CD4-positive, alpha-beta T cell treated with Interleukin-21 for 1 hour (primary cell): ENCODE measurements around the gene SLC38A5.
"Not testable (repeated sequence)": the region's sequence is repeated elsewhere in the genome, so short reads cannot be mapped to it uniquely, and the experiment has no call there.

Experiments used
- DNase-seq: peaks from one replicate; pipeline ENCODE4 v3.0.0-alpha.2; 2020

The SLC38A5 gene

DNA sequence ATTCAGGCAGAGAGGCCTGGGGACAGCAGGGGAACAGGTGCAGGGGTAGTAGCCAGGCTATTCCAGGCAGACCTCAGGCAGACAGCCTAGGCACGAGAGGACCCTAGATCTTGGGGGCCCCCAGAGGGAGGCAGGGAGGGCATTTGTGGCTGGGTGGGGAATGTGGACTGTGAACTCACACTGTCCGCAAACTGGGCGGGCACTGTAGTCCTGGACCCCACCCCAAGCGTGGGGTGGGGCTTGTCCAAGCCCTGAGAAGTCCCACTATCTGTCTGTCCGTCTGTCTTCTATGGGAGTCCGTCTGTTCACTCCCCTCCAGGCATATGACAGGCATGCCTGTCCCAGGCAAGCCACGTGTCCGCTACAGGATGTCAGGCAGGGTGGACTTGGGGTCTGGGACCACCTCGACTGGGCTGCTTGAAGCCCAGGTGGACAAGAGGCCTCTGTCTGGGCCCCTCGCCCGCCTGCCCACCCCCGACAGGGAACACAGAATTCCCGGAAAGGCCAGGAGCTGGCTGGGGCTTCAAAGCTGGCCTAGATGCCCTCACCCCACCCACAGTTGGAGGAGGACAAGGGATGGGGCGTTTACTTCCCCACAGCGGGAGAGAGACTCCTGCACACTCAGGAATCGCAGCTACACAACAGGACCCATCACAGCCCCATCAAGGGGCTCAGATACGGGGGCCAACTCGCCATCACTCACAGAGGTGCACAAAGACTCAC lies at the start of gene SLC38A5:
SLC38A5 (minus strand) TSS at position 151 of the 723 bp plus-strand sequence. CDS start 2,336 bp downstream, outside the sequence.
- no peak for DNase-seq

DNA sequence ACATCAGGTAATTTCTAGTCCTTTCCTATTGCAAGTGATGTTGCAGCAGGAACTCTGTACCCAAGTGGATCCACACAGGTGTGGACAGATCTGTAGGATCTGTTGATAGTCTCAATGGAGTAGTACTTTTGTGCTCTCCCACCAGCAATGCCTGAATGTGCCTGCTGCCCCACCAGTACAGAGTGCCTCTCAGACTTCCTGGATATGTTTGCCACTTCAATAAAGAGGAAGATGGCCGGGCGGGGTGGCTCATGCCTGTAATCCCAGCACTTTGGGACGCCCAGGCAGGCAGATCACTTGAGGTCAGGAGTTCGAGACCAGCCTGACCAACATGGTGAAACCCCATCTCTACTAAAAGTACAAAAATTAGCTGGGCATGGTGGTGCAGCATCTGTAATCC lies 49.4 kb upstream of the SLC38A5 start:
- DNase-seq, result not testable (repeated sequence)

DNA sequence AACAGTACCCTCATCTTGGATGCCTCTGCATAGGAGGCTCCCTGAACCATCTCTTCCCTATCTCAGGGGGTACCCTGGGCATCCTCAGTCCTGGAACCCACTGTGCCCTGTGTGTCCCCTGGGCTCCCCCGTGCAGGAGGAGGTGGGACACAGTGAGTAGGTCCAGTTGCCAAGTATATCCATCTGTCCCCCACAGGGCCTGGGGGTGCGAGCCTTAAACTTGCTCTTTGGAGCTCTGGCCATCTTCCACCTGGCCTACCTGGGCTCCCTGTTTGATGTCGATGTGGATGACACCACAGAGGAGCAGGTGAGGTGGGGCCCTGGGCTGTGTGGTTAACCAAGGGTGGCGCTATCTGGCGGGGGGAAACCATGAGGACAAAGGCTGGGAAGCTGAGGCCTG lies 46.9 kb upstream of the SLC38A5 start:
- DNase-seq, result no peak

- DNase-seq, result no peak
Observed at GRCh38 chrX:48516285-48516684, 46.2 kb upstream of the SLC38A5 start.

- DNase-seq, result no peak
Observed at GRCh38 chrX:48515842-48516241, 45.8 kb upstream of the SLC38A5 start.

DNA sequence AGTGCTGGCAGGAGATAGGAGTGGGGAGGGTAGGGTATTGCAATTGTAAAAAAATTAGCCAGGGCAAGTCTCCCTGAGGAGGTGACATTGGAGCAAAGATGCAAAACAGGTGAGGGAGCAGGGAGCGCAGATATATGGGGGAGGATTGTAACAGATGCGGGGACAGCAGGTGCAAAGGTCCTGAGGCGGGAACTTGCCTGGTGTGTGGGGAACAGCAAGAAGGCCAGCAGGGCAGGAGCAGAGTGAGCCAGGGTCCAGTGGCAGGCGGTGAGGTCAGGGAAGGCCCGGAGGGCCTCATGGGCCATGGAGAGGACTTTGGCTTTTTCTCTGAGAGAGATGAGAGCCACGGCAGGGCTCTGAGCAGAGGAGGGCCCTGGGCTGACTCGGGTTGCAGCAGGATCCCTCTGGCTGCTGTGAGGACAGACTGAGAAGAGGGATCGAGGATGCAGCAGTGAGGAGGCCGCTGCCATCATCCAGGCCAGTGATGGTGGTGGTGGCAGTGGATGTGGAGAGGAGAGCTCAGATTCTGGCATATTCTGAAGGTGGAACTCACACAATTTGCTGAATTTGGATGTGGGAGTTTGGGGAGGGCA lies 44.9 kb upstream of the SLC38A5 start:
- DNase-seq, result no peak

- no peak for DNase-seq
Observed at GRCh38 chrX:48514126-48514806, 44.2 kb upstream of the SLC38A5 start.

DNA sequence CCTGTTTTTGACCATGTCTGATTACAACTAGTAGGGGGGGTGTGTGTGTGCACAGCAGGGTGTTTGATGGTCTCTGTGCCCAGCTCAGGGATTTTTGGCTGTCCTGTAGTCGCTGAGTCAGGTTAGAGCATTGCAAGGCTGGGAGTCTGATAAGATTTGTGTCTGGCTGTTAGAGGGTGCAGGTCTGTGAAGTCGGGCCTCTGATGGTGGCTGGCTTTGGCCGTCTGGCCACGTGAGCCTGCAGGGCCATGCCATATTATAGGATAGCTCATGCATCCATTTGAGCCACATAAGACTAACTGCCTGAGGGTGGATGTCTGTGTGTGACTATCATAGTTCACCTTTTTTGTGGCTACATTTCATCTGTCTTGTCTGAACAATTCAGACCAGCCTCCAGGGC lies 43.6 kb upstream of the SLC38A5 start:
- DNase-seq, result no peak

- no peak for DNase-seq
Observed at GRCh38 chrX:48512371-48512935, 42.4 kb upstream of the SLC38A5 start.

DNA sequence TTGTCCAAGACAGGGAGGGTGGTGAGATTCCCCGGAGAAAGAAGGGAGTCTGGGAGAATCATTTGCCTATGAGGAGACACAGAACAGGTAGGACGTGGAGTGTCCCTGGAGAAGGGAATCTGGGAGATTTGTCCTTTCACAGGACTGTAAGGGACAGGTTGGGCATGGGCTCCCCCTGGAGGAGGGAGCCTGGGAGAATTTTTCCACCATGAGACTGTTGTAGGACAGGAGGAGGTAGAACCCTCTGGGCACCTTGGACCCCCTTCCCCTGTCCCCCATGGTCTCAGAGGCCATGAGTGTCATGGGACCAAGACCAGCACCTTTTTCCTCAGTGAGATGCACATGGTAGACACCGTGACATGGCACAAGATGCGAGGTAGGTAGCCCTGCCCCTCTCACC lies 41.5 kb upstream of the SLC38A5 start:
- DNase-seq, result no peak

GRCh38 chrX:48509619-48510018 lies 39.6 kb upstream of the SLC38A5 start:
- no peak for DNase-seq

GRCh38 chrX:48509245-48509590 lies 39.2 kb upstream of the SLC38A5 start:
- peak; percentile 28 for DNase-seq

DNA sequence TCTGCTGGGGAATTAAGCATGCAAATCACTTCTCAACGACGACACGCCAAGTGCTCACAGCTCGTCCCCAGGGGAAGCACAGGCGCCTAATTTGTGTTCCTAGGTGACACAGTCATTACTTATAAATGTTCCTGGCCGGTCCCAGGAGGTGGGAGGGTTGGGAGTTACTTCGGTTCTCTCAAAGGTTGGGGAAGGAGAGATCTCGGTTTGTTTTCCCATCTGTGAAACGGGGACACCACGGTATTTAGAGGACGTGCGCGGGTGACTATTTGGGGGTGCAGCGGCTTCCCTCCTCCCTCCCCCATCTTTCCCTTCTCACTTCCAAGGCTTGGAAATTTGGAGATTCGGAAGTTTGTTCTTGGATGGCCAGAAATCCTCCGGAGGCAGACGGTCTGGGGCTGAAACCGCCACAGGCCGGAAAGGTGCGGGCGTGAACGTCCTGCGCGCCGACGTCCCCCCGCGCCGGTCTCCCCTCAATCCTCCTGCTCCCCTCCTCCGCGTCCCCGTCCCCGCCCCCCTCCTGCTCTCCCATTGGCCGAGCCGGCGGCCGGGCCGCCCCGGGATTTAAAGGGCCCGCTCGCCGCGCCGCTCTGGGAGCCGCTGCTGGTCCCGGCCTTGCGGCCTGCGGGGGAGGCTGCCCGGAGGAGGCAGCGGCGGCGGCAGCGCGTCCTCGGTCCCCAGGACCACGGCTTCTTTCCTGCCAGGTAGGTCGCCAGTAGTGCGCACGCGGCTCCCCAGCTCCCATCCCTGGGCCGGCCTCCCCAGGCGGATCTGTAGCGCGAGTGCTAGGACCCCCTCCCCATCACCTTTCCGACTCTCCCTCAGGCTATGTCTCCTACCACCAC lies 38.6 kb upstream of the SLC38A5 start, which contains the start of gene PORCN:
PORCN (plus strand) TSS at position 593 of the 845 bp plus-strand sequence. CDS start 829 bp downstream, outside the sequence.
- peak; percentile 82 for DNase-seq

DNA sequence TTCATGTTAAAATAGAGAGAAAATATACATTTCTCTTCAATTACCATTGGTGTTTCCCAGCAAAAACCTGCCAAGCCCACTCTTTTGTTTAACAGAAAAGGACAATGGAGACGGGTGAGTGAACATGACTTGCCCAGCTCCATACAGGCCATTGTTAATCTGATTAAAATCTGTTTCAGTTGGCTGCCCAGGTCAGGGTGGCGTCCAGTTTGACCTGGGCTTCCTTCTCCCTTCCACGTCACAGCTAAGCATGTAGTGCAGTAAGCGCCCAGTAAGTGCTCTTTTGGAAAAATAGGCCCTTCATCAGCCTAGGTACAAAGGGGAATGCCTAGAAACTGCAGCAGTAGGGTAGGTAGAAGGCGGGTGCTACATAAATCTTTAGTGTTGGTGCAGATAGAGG lies 37.2 kb upstream of the SLC38A5 start:
- DNase-seq, result no peak

- no peak for DNase-seq
Observed at GRCh38 chrX:48505481-48505880, 35.4 kb upstream of the SLC38A5 start.

- DNase-seq, result no peak
Observed at GRCh38 chrX:48504261-48504660, 34.2 kb upstream of the SLC38A5 start.

DNA sequence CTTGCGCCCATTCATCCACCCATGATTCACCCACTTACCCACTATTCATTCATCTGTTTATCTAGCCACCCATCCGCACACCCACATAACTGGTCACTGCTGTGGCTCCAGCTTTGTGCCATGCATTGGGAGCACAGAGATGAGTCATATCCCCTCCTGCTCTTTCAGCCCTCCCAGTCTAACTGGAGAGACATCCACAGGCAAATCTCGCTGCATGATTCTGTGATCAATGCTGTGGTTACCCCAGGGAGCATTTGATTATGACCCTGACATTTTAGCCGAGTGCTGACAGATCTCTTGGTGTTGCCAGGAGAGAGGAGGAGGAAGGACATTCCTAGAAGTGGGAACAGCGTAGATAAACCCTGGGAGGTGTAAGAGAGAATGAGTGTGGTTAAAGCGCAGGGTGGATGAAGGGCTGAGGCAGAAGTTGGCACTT lies 28.3 kb upstream of the SLC38A5 start:
- DNase-seq, result no peak

- DNase-seq, result no peak
Observed at GRCh38 chrX:48497871-48498270, 27.8 kb upstream of the SLC38A5 start.

DNA sequence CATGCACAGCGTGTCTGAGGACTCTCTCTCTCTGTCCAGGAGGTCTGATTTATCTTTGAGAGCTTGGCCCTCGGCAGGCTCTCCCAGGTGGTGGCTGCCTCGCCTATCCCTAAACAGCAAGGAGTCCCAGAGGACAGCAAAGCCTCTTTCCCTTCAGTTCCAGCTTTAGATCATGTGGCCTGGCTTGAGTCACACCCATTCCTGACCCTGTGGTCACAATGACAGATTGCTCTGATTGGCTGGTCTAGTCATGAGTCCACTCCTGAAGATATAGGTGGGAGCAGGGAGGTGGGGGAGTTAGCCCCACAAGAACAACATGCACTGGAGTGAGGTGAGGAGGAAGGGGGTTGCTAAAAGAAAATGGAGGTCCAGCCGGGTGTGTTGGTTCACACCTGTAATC lies 26.6 kb upstream of the SLC38A5 start:
- no peak for DNase-seq

GRCh38 chrX:48493890-48494364 lies 23.9 kb upstream of the SLC38A5 start:
- DNase-seq, result no peak

DNA sequence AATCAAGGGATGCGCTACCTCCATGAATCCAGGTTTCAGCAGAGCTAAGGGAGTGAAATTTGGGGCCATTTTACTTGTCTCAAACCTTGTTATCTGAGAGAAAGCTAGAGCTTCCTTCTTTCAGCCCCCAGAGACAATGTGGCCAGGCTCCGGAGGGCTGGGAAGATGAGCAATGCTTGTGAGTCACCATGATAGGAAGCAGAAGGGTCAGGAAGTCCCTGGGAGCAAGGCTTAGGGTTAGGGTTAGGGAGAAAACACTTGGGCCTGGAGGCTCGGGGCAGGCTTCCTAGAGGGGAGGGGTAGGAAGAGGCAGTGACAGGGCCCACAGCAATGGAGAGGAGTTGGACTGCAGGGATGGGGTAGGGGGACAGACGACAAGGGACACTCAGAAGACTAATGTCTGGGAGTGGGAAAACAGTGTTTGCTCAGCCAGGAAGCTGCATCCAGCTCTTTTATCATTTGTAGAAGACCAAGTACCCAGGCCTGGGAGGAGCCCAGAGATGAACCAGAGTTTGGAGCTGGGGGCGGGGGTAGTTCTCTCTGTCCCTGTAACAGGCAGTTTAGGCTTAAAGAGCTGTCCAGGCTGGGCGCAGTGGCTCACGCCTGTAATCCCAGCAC lies 22.3 kb upstream of the SLC38A5 start:
- DNase-seq, result no peak

DNA sequence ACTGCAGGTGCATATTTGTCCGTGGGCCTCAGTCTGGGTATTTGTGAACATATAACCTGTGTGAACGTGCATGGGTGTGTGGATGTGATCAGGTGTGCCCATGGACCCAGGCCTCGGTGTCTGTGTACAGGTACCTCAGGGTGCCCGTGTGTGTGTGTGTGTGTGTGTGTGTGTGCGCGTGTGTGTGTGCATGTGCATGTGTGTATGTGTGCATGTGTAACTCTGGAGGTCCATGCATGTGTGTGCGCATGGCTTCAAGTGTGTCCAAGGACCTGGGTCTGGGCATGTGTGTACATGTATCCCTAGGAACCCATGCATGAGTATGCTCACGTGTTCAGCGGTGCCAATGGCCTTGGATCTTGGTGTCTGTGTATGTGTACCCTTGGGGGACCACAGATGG lies 21.7 kb upstream of the SLC38A5 start:
- DNase-seq, result no peak
